ENCODE data around the gene ITGB7. TPM values are rescaled to one million over a fixed set of nuclear protein-coding genes. Genes with fewer than 3 reads are reported as not detected.
A peak's percentile ranks its signal among the peaks of the same experiment; 100 is the strongest.
"Not testable (repeated sequence)": the region's sequence is repeated elsewhere in the genome, so short reads cannot be mapped to it uniquely, and the experiment has no call there.

The ITGB7 gene
- polyA plus RNA-seq, 3 donors from 2014 or later: 289 to 390 (median 389) TPM

DNA sequence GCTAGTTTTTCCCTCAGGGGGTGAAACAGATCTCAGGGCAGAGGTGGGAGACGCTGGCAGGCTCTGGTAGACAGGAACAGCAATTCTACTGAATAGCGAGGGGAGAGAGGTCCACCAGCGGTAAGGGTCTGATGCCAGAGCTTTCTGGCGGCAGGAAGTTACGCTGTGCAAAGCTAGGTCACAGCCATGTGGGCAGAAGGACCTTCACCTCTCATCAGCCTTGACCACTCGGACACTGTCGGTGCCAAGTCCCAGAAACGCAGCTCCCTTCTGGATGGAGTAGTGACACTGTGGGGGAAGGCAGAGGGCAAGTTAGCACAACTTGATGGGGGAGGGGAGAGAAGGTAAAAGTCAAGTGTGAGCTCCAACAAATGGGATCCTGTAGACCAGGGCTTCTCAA lies 36.8 kb downstream of the ITGB7 start:
- no peak overlapping the region for H3K27ac Mint-ChIP-seq
- peaks cover 0 to 3% (median 2%) of the 10 kb centered on the region in 3 donors for H3K27me3 Mint-ChIP-seq (ENCODE audit: low read depth in 3 of 3)
- DNase-seq: no peak

GRCh38 chr12:53169644-53170043 lies 37.4 kb downstream of the ITGB7 start:
- H3K9me3 Mint-ChIP-seq: no peaks in the 10 kb centered on the region
- DNase-seq: no peak
- peaks cover 0 to 3% (median 2%) of the 10 kb centered on the region in 3 donors for H3K27me3 Mint-ChIP-seq (ENCODE audit: low read depth in 3 of 3)
- H3K27ac Mint-ChIP-seq: no peak overlapping the region
- H3K4me3 Mint-ChIP-seq: no peak overlapping the region
- H3K4me1 Mint-ChIP-seq: no peaks in the 10 kb centered on the region
- peaks cover 8 to 11% (median 10%) of the 10 kb centered on the region in 3 donors for H3K36me3 Mint-ChIP-seq

More for the DNA sequence above, 36.8 kb downstream of the ITGB7 start:
- no peaks in the 10 kb centered on the region for H3K4me1 Mint-ChIP-seq
- peaks cover 8 to 11% (median 10%) of the 10 kb centered on the region in 3 donors for H3K36me3 Mint-ChIP-seq
- no peaks in the 10 kb centered on the region for H3K9me3 Mint-ChIP-seq
- no peak overlapping the region for H3K4me3 Mint-ChIP-seq

GRCh38 chr12:53166837-53167236 lies 40.2 kb downstream of the ITGB7 start:
- no peaks in the 10 kb centered on the region for H3K9me3 Mint-ChIP-seq
- peaks cover 0 to 3% (median under 1%) of the 10 kb centered on the region in 3 donors for H3K27me3 Mint-ChIP-seq (ENCODE audit: low read depth in 3 of 3)
- H3K4me3 Mint-ChIP-seq: no peak overlapping the region
- no peaks in the 10 kb centered on the region for H3K4me1 Mint-ChIP-seq
- H3K36me3 Mint-ChIP-seq: peaks cover 8 to 15% (median 14%) of the 10 kb centered on the region in 3 donors
- no peak for DNase-seq
- H3K27ac Mint-ChIP-seq: no peak overlapping the region

GRCh38 chr12:53163008-53163407 lies 44.0 kb downstream of the ITGB7 start:
- not testable (repeated sequence) for H3K9me3 Mint-ChIP-seq; H3K27me3 Mint-ChIP-seq (ENCODE audit: low read depth in 3 of 3); DNase-seq; H3K4me1 Mint-ChIP-seq; H3K4me3 Mint-ChIP-seq; H3K27ac Mint-ChIP-seq
- peaks cover 4 to 18% (median 5%) of the 10 kb centered on the region in 3 donors for H3K36me3 Mint-ChIP-seq

DNA sequence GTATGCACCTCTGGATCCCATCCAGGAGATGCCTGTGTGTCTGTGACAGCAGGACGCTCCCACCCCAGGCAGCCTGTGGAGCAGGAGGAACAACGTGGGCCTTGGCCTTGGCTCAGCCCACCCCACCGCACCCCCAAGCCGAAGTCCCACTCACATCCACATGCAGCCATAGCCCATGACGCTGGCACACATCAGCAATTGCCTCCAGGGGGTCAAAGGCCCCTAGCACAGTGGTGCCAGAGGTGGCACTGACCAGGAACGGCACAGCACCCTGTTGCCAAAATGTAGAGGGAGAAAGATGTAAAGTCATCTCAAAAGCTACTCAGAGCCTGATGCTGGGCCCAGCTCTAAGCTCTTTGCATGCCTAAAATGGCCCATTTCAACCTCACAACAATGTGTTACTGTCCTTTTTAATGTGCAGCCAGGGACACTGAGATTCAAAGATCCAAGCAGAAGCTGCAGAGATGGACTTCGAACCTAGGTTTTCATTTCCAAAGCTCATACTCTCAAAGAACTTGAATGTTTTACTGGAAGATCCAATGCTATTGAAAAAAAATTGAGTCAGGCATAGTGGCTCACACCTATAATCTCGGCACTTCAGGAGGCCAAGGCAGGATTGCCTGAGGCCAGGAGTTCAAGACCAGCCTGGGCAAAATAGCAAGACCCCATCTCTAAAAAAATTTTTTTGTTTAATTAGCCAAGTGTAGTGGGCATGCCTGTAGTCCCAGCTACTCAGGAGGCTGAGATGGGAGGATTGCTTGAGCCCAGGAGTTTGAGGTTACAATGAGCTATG lies 45.7 kb downstream of the ITGB7 start:
- Mint-ChIP-seq H3K27me3 (ENCODE audit: low read depth in 3 of 3) (peaks cover 0 to 2% (median 0%) of the 10 kb centered on the region in 3 donors), H3K9me3 (no peaks in the 10 kb centered on the region), H3K4me1 (peaks cover 6 to 8% of the 10 kb centered on the region in 2 donors), H3K27ac (no peak overlapping the region), H3K36me3 (peaks cover 3 to 17% (median 5%) of the 10 kb centered on the region in 3 donors), H3K4me3 (no peak overlapping the region)
- DNase-seq: no peak

DNA sequence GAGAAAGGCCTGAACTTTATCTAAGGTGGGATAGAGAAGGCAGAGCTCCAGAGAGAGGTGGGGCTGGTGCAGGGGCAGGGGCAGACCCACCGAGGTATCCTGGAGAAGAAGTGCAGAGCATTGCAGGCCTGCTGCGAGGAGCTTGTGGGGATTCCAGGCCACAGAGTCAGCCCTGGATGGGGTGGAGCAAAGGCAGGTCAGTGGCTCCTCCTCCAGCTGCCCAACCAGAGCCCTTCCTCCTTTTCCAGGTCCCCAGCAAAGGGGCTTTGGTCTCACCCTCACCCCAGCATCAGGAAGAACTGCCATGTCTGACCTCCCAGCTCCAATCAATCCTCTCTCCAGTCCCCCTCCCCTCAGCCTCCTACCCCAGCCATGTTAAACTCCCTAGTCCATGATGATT lies 46.4 kb downstream of the ITGB7 start:
- Mint-ChIP-seq H3K4me3 (no peak overlapping the region), H3K4me1 (peaks cover 6 to 8% of the 10 kb centered on the region in 2 donors), H3K27me3 (ENCODE audit: low read depth in 3 of 3) (peaks cover 0 to 2% (median 0%) of the 10 kb centered on the region in 3 donors), H3K36me3 (peaks cover 0 to 14% (median 5%) of the 10 kb centered on the region in 3 donors), H3K9me3 (no peaks in the 10 kb centered on the region), H3K27ac (no peak overlapping the region)
- no peak for DNase-seq

GRCh38 chr12:53160000-53160399 lies 47.1 kb downstream of the ITGB7 start:
- Mint-ChIP-seq H3K27me3 (ENCODE audit: low read depth in 3 of 3) (peaks cover 0 to 2% (median 0%) of the 10 kb centered on the region in 3 donors), H3K4me3 (no peak overlapping the region), H3K36me3 (peaks cover 0 to 14% (median 5%) of the 10 kb centered on the region in 3 donors), H3K4me1 (peaks cover 6 to 8% of the 10 kb centered on the region in 2 donors), H3K9me3 (no peaks in the 10 kb centered on the region), H3K27ac (no peak overlapping the region)
- no peak for DNase-seq

GRCh38 chr12:53159195-53159839 lies 47.7 kb downstream of the ITGB7 start:
- H3K27me3 Mint-ChIP-seq (ENCODE audit: low read depth in 3 of 3): peaks cover 0 to 2% (median 0%) of the 10 kb centered on the region in 3 donors
- H3K9me3 Mint-ChIP-seq: no peaks in the 10 kb centered on the region
- peak; percentile 78 to 85 (median 79) for DNase-seq
- H3K4me3 Mint-ChIP-seq: no peak overlapping the region
- peaks cover 0 to 12% (median 1%) of the 10 kb centered on the region in 3 donors for H3K36me3 Mint-ChIP-seq
- H3K4me1 Mint-ChIP-seq: peaks cover 6 to 8% of the 10 kb centered on the region in 2 donors
- H3K27ac Mint-ChIP-seq: peak overlapping the region in 2 of 6 donors; percentile 2 to 54

GRCh38 chr12:53152390-53152789 lies 54.7 kb downstream of the ITGB7 start:
- Mint-ChIP-seq H3K27me3 (ENCODE audit: low read depth in 3 of 3) (peaks cover 2 to 4% (median 3%) of the 10 kb centered on the region in 3 donors), H3K36me3 (no peaks in the 10 kb centered on the region), H3K4me3 (no peak overlapping the region), H3K4me1 (no peaks in the 10 kb centered on the region), H3K27ac (no peak overlapping the region), H3K9me3 (no peaks in the 10 kb centered on the region)
- DNase-seq: no peak

GRCh38 chr12:53151039-53151438 lies 56.0 kb downstream of the ITGB7 start:
- Mint-ChIP-seq H3K4me1 (no peaks in the 10 kb centered on the region), H3K27me3 (ENCODE audit: low read depth in 3 of 3) (peaks cover 0 to 4% (median 3%) of the 10 kb centered on the region in 3 donors), H3K27ac (no peak overlapping the region), H3K4me3 (no peak overlapping the region), H3K36me3 (no peaks in the 10 kb centered on the region), H3K9me3 (no peaks in the 10 kb centered on the region)
- no peak for DNase-seq

GRCh38 chr12:53147653-53148052 lies 59.4 kb downstream of the ITGB7 start:
- Mint-ChIP-seq H3K9me3 (no peaks in the 10 kb centered on the region), H3K27ac (no peak overlapping the region), H3K36me3 (no peaks in the 10 kb centered on the region), H3K4me3 (no peak overlapping the region), H3K4me1 (no peaks in the 10 kb centered on the region), H3K27me3 (ENCODE audit: low read depth in 3 of 3) (peaks cover 0 to 4% (median 3%) of the 10 kb centered on the region in 3 donors)
- DNase-seq: no peak

DNA sequence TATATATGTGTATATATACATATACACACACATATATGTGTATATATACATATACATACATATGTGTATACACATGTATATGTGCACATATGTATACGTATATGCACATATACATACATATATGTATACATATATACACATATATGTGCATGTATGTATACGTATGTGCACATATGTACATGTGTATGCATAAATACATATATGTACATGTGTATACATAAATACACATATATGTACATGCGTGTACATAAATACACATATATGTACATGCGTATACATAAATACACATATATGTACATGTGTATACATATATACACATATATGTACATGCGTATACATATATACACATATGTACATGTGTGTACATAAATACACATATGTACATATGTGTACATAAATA lies 59.9 kb downstream of the ITGB7 start:
- H3K4me1 Mint-ChIP-seq: no peaks in the 10 kb centered on the region
- peaks cover 0 to 4% (median 3%) of the 10 kb centered on the region in 3 donors for H3K27me3 Mint-ChIP-seq (ENCODE audit: low read depth in 3 of 3)
- DNase-seq: no peak
- H3K36me3 Mint-ChIP-seq: no peaks in the 10 kb centered on the region
- H3K4me3 Mint-ChIP-seq: no peak overlapping the region
- H3K9me3 Mint-ChIP-seq: no peaks in the 10 kb centered on the region
- no peak overlapping the region for H3K27ac Mint-ChIP-seq

DNA sequence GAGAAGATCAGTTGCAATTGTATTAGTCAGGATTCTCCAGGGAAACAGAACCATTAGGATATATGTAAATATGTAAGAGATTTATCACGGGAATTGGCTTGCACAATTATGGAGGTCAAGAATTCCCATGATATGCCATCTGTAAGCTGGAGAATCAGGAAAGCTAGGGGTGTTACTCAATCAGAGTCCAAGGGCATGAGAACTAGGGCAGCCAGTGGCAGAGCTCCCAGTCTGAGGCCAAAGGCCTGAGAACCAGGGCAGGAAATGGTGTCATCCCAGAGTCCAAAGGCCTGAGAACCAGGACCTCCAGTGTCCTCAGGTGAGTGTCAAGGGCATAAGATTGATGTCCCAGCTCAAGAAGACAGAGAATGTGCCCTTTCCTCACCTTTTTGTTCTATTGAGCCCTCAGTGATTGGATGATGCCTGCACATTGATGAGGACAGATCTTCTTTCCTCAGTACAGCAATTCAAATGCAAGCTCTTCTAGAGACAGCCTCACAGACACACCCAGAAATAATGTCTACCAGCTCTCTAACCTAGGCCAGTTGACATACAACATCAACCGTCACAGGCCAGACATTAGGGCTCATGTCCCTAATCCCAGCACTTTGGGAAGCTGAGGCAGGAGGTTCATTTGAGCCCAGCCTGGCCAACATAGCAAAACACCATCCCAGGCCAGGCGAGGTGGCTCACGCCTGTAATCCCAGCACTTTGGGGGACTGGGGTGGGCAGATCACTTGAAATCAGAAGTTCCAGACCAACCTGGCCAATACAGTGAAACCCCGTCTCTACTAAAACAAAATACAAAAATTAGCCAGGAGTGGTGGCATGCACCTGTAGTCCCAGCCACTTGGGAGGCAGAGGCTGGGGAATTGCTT lies 61.4 kb downstream of the ITGB7 start:
- H3K9me3 Mint-ChIP-seq: no peaks in the 10 kb centered on the region
- H3K27me3 Mint-ChIP-seq (ENCODE audit: low read depth in 3 of 3): peaks cover 0 to 3% (median 3%) of the 10 kb centered on the region in 3 donors
- DNase-seq: no peak
- H3K4me3 Mint-ChIP-seq: no peak overlapping the region
- no peaks in the 10 kb centered on the region for H3K36me3 Mint-ChIP-seq
- H3K4me1 Mint-ChIP-seq: no peaks in the 10 kb centered on the region
- no peak overlapping the region for H3K27ac Mint-ChIP-seq

Data from immature natural killer cell (primary cell).